GM19397 (cell line): ENCODE data around the gene IDH3B.
"Not testable (repeated sequence)": the region's sequence is repeated elsewhere in the genome, so short reads cannot be mapped to it uniquely, and the experiment has no call there.

Experiments used
- ATAC-seq: cut with Tn5 transposase; IDR thresholded peaks from one replicate; pipeline ENCODE4 v1.9.1; 2021; ENCODE audit warnings: mild to moderate bottlenecking, moderate library complexity; ENCODE audit not compliant: unreplicated experiment

The IDH3B gene

DNA sequence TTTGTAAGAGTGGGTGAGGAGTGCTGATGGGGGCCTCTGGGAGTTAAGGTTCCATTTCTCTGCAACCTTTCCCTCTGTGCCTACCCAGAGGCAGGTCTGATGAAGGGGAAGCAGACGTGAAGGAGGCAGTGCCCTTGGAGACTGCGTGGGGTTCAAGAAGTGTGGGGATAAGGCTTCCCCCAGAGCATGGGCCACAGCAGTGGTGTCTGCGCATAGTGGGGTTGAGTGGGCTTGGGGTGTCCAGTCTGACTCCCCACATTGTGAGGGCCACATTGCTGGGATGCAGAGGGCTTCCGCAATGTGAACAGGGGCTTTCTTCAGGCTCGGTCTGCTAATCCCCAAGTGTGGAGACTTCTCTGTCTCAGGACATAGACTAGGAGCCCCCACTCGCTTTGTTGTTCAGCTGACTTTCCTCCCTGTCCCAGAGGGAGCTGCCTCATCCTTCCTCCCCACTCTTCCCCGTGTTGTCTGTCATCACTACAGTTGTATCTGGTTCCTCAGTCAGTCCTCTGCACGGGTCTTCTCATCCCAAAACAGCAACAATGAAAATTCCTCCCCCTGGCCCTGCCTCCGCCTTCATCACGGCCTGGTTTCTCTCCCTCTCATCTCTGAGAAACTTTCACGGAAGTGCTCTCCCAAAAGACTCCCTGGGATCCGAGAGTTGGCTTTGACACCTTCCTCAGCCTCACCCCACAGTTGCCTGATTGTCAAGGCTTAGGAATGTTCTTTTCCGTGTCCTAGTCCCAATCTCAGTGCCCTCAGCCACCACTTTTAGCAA lies 31.4 kb upstream of the IDH3B start:
- no peak for ATAC-seq

DNA sequence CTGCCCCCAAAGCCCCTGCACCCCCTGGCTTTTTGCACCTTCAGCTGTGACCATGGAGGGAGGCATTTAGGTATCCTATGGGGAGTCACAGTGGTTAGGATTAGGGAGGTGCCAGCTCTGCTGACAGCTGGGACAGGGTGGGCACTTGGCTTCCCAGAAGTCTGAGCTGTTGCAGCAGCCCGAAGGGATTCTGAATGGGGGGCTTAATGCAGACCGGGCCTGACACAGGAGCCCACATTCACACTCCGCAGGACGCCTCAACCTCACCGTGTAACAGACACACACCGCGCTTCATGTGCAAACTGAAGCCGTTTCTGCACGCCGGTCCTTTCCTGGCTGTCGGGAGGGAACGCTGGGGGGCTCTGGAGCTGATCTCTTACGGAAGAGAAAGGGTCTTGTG lies 30.5 kb upstream of the IDH3B start:
- no peak for ATAC-seq

GRCh38 chr20:2694008-2694471 lies 30.0 kb upstream of the IDH3B start:
- no peak for ATAC-seq

DNA sequence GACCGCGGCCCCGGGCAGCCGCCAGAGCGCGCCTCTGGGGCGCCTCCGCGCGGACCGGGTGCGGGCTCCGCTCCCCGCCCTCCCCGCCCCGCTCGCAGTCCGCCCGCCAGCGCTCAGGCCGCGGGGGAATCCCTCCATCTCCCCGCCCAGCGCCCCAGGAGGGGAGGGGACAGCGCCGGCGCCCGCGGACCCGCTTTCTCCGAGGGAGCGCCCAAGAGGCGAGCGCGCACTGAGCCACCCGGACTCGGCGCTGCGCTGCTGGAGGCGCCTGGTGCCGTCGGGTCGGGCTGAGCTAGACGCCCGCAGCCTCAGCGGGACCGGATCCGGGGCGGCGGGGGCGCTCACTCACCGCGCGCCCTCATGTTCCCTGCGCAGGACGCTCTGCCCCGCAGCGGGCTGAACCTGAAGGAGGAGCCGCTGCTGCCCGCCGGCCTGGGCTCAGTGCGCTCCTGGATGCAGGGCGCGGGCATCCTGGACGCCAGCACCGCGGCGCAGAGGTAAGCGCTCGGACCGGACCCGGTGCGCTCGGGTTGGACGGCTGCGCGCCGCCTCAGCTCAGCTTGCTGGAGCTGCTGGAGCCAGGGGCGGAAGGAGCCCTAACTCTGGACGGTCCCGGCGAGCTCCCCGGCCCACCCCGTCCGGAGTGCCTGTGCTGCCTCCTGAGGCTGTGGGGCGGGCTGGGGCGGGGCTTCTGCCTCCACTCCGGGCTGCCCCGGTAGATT lies 29.4 kb upstream of the IDH3B start:
- ATAC-seq = no peak

- no peak for ATAC-seq
Observed at GRCh38 chr20:2692886-2693285, 28.9 kb upstream of the IDH3B start.

DNA sequence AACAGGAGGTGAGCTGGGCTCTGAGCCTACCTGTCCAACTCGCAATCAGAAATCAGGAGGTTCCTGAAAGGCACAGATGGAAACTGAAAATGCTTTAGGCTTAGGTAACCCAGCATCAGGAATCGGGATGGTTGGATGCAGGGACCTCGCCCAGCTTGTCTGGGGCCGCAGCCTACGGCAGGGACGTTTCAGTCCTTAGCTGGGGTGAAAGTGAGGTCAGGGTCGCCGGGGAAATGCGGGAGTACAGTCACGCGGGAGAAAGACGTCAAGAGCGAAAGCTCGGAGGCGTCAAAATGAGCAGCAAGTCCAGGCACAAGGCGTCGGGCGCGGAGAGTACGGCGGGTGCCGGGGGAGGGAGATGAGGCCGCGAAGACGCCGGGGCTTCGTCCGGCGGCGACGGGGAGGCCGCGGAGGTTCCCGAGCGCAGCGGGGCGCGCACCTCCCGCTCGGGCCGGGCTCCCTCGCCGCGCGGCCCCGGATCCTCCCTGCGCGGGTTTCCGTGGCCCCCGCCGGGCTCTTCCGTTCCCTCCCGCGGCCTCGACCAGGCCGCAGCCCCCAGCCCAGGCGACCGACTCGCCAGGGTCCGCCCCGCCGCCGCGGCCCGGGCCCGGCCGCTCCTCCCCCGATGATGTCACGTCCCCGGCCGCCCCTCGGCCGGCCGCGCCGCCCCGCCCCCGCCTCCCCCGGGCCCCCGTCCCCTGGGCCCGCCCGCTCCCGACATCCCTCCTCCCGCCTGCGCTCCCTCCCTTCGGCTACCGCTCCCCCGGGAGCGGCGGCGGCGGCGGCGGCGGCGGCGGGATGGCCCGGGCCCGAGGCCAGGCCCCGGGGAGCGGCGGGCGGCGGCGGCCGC lies 28.2 kb upstream of the IDH3B start, which contains the start of gene EBF4:
Gene EBF4 (plus strand): TSS at position 745 of the 850 bp plus-strand sequence. CDS start 866 bp downstream, outside the sequence.
- ATAC-seq = no peak

- ATAC-seq = no peak
Observed at GRCh38 chr20:2691663-2692035, 27.6 kb upstream of the IDH3B start.

- no peak for ATAC-seq
Observed at GRCh38 chr20:2691127-2691526, 27.1 kb upstream of the IDH3B start.

- no peak for ATAC-seq
Observed at GRCh38 chr20:2690718-2691117, 26.7 kb upstream of the IDH3B start.

GRCh38 chr20:2690213-2690612 lies 26.2 kb upstream of the IDH3B start:
- ATAC-seq = no peak

- ATAC-seq = no peak
Observed at GRCh38 chr20:2688041-2688591, 24.1 kb upstream of the IDH3B start.

- ATAC-seq = no peak
Observed at GRCh38 chr20:2687514-2687913, 23.5 kb upstream of the IDH3B start.

DNA sequence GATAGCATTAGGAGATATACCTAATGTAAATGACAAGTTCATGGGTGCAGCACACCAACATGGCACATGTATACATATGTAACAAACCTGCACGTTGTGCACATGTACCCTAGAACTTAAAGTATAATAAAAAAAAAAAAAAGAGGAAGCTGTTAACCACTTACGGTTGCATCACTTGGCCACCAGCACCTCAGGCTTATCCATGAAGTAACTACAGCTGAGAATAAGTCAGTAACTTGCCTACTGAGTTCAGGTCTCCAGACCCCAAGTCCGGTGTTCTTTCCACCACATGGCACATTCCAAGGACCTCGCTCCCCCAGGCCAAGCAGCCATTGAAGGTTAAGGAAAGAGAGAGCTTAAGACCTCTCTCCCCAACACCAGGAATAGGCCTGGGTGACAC lies 20.8 kb upstream of the IDH3B start:
- not testable (repeated sequence) for ATAC-seq

- not testable (repeated sequence) for ATAC-seq
Observed at GRCh38 chr20:2682040-2682439, 18.0 kb upstream of the IDH3B start.

DNA sequence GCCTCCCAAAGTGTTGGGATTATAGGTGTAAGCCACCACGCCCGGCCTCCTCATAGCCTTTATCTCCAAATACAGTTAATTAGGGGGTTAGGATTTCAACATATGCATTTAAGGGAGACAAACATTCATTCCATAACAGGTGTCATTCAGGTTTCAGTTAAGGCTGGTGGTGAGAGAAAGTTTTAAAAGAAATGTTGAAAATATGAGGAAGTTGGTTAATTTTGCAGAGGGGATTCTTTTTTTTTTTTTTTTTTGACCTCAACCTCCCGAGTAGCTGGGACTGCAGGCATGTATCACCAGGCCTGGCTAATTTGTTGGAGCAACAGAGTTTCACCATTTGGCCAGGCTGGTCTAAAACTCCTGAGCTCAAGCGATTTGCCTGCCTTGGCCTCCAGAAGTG lies 16.0 kb upstream of the IDH3B start:
- no peak for ATAC-seq

GRCh38 chr20:2673453-2673852 lies 9.4 kb upstream of the IDH3B start:
- ATAC-seq = no peak

DNA sequence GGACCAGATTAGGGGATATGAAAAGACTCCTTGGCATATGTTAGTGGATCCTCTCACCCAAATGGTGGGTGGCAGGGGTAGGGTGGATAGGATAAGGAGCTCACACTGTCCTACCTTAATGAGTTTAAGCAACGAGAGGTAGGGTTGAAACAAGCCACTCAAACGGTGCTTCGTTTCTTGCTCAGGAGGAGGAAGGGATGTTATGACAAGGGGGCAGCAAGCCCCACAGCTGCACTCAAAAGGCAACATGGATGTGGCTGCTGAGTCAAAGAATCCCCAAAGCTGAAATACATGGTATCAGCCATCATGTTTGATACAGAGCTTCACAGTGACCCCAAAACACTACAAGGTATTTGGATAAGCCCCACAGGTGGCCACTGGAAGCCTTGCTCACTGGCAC lies 8.4 kb upstream of the IDH3B start:
- no peak for ATAC-seq

DNA sequence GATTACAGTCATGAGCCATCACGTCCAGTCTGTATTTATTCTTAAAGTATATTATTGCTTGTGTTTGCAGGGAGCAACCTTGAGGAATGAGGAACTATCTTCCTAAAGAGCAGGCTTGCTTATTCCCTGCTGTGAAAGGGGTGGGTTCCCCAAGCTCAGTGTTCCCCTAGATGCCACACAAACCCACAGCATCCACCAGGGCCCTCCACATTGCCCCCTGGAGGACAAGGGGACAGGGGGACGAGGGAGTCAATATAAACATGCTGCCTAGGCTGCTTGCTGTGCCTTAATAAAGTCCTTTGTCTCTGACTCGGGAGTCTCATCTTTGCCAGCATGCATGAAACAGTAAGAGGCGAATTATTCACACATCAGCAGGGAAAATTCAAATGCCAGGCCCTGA lies 8.0 kb upstream of the IDH3B start:
- no peak for ATAC-seq

GRCh38 chr20:2663364-2663886 lies 591 bp downstream of the IDH3B start:
- no peak for ATAC-seq

DNA sequence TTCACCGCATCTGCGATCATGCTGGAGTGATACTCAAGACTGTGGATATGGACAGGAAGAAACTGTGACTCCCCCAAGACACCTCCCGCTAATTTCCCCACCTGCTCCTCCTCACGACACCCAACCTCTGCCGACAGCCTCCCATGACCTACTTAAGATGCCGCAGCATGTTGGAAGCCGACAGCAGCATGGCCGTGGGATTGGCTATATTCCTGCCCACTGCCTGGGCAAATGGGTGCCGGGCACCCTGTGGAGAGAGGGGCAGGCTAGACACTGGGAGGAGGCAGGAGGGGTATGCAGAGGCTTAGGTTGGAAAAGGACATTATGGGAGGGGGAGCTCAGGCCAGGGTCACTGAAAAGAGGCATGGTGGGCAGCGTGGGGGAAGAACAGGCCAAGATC lies 4.5 kb downstream of the IDH3B start:
- ATAC-seq = no peak
